Osteocyte (in vitro differentiated cells): ENCODE measurements around the gene CDK5RAP2. TPM values are rescaled to one million over a fixed set of nuclear protein-coding genes. Genes with fewer than 3 reads are reported as not detected.

Source experiments
- DNase-seq: peaks from one replicate; pipeline ENCODE4 v3.0.0; 2021; ENCODE audit warnings: mixed read lengths; ENCODE audit not compliant: unreplicated experiment; ENCODE audit errors: extremely low spot score
- H3K27ac Mint-ChIP-seq: one replicate; pipeline ENCODE4 v1.8.0; 2021; ENCODE audit warnings: mild to moderate bottlenecking, mixed read lengths; ENCODE audit not compliant: unreplicated experiment
- H3K27me3 Mint-ChIP-seq: one replicate; pipeline ENCODE4 v1.8.0; 2021; ENCODE audit warnings: mixed read lengths; ENCODE audit not compliant: unreplicated experiment
- H3K36me3 Mint-ChIP-seq: one replicate; pipeline ENCODE4 v1.8.0; 2021; ENCODE audit warnings: mixed read lengths; ENCODE audit not compliant: unreplicated experiment
- H3K4me1 Mint-ChIP-seq: one replicate; pipeline ENCODE4 v1.8.0; 2021; ENCODE audit warnings: mixed read lengths; ENCODE audit not compliant: unreplicated experiment
- H3K4me3 Mint-ChIP-seq: one replicate; pipeline ENCODE4 v1.8.0; 2021; ENCODE audit warnings: mild to moderate bottlenecking, moderate library complexity, mixed read lengths; ENCODE audit not compliant: unreplicated experiment
- H3K9me3 Mint-ChIP-seq: one replicate; pipeline ENCODE4 v1.8.0; 2021; ENCODE audit warnings: mixed read lengths; ENCODE audit not compliant: unreplicated experiment
- CTCF ChIP-seq: fragments of 200-600 bp; sonication (generic); IDR thresholded peaks from 2 replicates; pipeline ENCODE4 v1.5.0; 2021; ENCODE audit warnings: antibody characterized with exemption, mild to moderate bottlenecking, moderate library complexity
- total RNA-seq: library from RNA; stranded (reverse); gene quantifications from 2 replicates; pipeline ENCODE4 v1.2.1, GENCODE V29; 2021

CDK5RAP2 gene
- total RNA-seq, 1 donor from 2014 or later: 48.7 TPM

- H3K4me3 Mint-ChIP-seq: no peak overlapping the region
- no peak for TF ChIP-seq CTCF
Measured at GRCh38 chr9:120350596-120350995, 229.4 kb downstream of the CDK5RAP2 start.

DNA sequence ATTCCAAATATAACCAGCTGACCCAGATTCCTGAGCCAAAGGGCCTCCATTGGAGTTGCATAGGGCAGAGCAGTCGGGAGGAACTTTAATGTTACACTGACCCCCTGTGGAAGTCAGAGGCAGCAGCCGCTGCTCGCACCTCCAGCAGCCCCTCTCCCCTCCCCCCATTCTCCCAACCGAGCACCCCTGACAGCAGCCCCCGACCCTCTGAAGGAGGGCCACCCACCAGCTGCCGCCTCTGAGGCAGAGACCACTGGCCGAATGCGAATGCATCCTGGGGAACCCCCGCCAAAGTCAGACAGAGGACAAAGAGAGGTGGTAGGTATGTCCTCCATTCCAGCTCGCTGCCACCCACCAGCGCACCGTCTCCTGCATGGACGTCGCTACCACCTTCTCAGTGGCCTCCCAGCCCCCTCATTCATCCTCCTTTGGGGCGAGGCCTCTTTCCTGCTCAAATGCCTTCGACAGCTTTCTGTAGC is 231.0 kb downstream of the CDK5RAP2 start:
- Mint-ChIP-seq H3K9me3 (no peaks in the 10 kb centered on the region), H3K27ac (no peak overlapping the region), H3K36me3 (no peaks in the 10 kb centered on the region), H3K27me3 (peaks cover 9% of the 10 kb centered on the region), H3K4me3 (no peak overlapping the region), H3K4me1 (peaks cover 11% of the 10 kb centered on the region)
- no peak for DNase-seq
- peak; percentile 74 for TF ChIP-seq CTCF

More at GRCh38 chr9:120350596-120350995, 229.4 kb downstream of the CDK5RAP2 start:
- Mint-ChIP-seq H3K27me3 (peaks cover 9% of the 10 kb centered on the region), H3K36me3 (no peaks in the 10 kb centered on the region), H3K4me1 (peaks cover 7% of the 10 kb centered on the region), H3K9me3 (no peaks in the 10 kb centered on the region), H3K27ac (no peak overlapping the region)
- DNase-seq: no peak

DNA sequence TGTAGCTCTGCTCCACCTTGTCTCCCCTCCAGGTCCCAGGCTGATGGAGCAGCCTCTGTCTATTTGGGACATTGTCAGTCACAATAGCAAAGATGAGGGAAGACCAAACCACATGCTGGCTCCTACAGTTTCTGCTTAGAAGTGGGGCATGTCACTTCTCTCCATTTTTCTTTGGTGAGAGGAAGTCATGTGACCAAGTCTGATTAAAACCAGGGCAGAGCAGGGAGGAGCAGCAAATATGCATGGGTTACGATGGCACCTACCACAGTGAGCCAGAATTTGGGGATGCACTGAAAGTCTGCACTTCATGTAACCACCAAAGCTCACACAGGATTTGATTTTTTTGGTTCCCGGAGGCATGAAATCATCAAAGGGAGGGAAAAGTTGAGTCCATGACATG is 234.6 kb downstream of the CDK5RAP2 start:
- Mint-ChIP-seq H3K4me1 (peaks cover 11% of the 10 kb centered on the region), H3K27me3 (peaks cover 18% of the 10 kb centered on the region), H3K27ac (no peak overlapping the region), H3K36me3 (no peaks in the 10 kb centered on the region), H3K9me3 (no peaks in the 10 kb centered on the region), H3K4me3 (no peak overlapping the region)
- DNase-seq: no peak
- TF ChIP-seq CTCF: no peak

- no peak for TF ChIP-seq CTCF
- H3K4me3 Mint-ChIP-seq: no peak overlapping the region
- H3K27ac Mint-ChIP-seq: no peak overlapping the region
- peaks cover 19% of the 10 kb centered on the region for H3K27me3 Mint-ChIP-seq
- no peaks in the 10 kb centered on the region for H3K36me3 Mint-ChIP-seq
- DNase-seq: no peak
- H3K9me3 Mint-ChIP-seq: no peaks in the 10 kb centered on the region
- peaks cover 6% of the 10 kb centered on the region for H3K4me1 Mint-ChIP-seq
Measured at GRCh38 chr9:120344230-120344629, 235.7 kb downstream of the CDK5RAP2 start.

DNA sequence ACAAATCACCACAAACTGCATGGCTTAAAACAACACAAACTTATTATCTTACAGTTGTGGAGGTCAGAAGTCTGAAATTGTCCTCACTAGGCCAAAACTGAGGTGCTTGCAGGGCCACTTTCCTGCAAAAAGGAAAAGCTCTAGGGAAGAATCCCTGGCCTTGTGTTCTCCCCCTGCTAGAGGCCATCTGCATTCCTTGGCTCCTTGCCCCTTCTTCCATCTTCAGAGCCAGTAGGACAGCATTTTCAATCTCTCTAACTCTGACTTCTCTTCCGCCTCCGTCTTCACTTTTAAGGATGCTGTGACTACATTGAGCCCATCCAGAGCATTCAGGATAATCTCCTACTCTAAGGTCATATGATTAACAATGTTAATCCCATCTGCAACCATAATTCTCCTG is 236.6 kb downstream of the CDK5RAP2 start:
- H3K4me3 Mint-ChIP-seq: no peak overlapping the region
- H3K9me3 Mint-ChIP-seq: no peaks in the 10 kb centered on the region
- no peaks in the 10 kb centered on the region for H3K36me3 Mint-ChIP-seq
- TF ChIP-seq CTCF: no peak
- peaks cover 25% of the 10 kb centered on the region for H3K27me3 Mint-ChIP-seq
- no peak for DNase-seq
- H3K27ac Mint-ChIP-seq: no peak overlapping the region
- H3K4me1 Mint-ChIP-seq: peaks cover 3% of the 10 kb centered on the region

Other genes with a start within 250 kb of the CDK5RAP2 start
- gene MEGF9, start 134.3 kb upstream of the CDK5RAP2 start, total RNA-seq: 21.4 and 21.9 TPM in 2 replicates
- 84.7 and 86.8 TPM in 2 replicates for gene FBXW2, start 213.2 kb upstream of the CDK5RAP2 start, total RNA-seq